K562 (cell line): ENCODE measurements around the gene PODXL2.

Experiments
- ATF1 ChIP-seq, 2 experiments: fragments of 450-650 bp in 1 of 2; IDR thresholded peaks; 2 replicates each; pipeline ENCODE4 v1.6.1; 2016; ENCODE audit warnings: missing compliant biosample characterization in 1 of 2, missing genetic modification characterization in 1 of 2
- ELF4 ChIP-seq: fragments of 450-650 bp; formaldehyde crosslinking; IDR thresholded peaks from 2 replicates; pipeline ENCODE4 v1.4.0; 2022; ENCODE audit warnings: missing genetic modification characterization
- IRF2 ChIP-seq: sonication (generic); formaldehyde crosslinking; IDR thresholded peaks from 2 replicates; pipeline ENCODE4 v1.8.1; 2022; ENCODE audit warnings: mild to moderate bottlenecking, missing genetic modification reagents
- POLR2AphosphoS5 ChIP-seq: IDR thresholded peaks from 2 replicates; pipeline ENCODE4 v1.6.1; 2011; ENCODE audit warnings: mild to moderate bottlenecking, low read depth, low read length, moderate library complexity; ENCODE audit not compliant: control insufficient read depth, insufficient read depth
- RAD51 ChIP-seq: fragments of 450-650 bp; IDR thresholded peaks from 2 replicates; pipeline ENCODE4 v1.7.1; 2016; ENCODE audit warnings: low read depth, mild to moderate bottlenecking, borderline replicate concordance
- SMARCB1 ChIP-seq: IDR thresholded peaks from 2 replicates; pipeline ENCODE4 v1.6.1; 2011; ENCODE audit warnings: improper control_type of control experiment, low read depth; ENCODE audit not compliant: insufficient read length
- YY1 ChIP-seq, 3 experiments: IDR thresholded peaks; 2 replicates each; pipeline ENCODE4 v1.6.1; 2011; ENCODE audit warnings: low read length in 2 of 3, mild to moderate bottlenecking in 2 of 3, moderate library complexity in 2 of 3, borderline replicate concordance in 1 of 3, control low read depth in 1 of 3, low read depth in 1 of 3; ENCODE audit not compliant: insufficient read depth in 3 of 3, insufficient replicate concordance in 2 of 3, control insufficient read depth in 1 of 3, insufficient read length in 1 of 3; ENCODE audit errors: extremely low read depth in 1 of 3
- ZBED1 ChIP-seq: IDR thresholded peaks from 2 replicates; pipeline ENCODE4 v1.6.1; 2014
- ZBTB1 ChIP-seq: sonication (generic); formaldehyde crosslinking; IDR thresholded peaks from 2 replicates; pipeline ENCODE4 v1.8.1; 2023; ENCODE audit warnings: missing genetic modification reagents, low read depth, mild to moderate bottlenecking, borderline replicate concordance
- ZNF143 ChIP-seq: sonication (generic); formaldehyde crosslinking; IDR thresholded peaks from 2 replicates; pipeline ENCODE4 v1.9.0; 2022; ENCODE audit warnings: mild to moderate bottlenecking, missing genetic modification reagents
- TF ChIP-seq, protein P1 (sequence below), 3 experiments: IDR thresholded peaks in 2 of 3; conservative IDR thresholded peaks in 1 of 3; 2 replicates each; pipeline ENCODE4 v1.5.1; 2011 to 2012; ENCODE audit warnings: low read length in 3 of 3, mild to moderate bottlenecking in 3 of 3, control low read depth in 2 of 3, improper control_type of control experiment in 1 of 3, inconsistent platforms in 1 of 3, low read depth in 1 of 3, mixed read lengths in 1 of 3, moderate library complexity in 1 of 3; ENCODE audit not compliant: insufficient read depth in 2 of 3
- TF ChIP-seq, protein P2 (sequence below): fragments of 450-650 bp; formaldehyde crosslinking; IDR thresholded peaks from 2 replicates; pipeline ENCODE4 v1.4.0; 2020; ENCODE audit warnings: mild to moderate bottlenecking, moderate library complexity
- TF ChIP-seq, protein P3 (sequence below): fragments of 250-450 bp; sonication (Bioruptor Pico); IDR thresholded peaks from 2 replicates; pipeline ENCODE4 v1.8.0; 2021; ENCODE audit warnings: borderline replicate concordance, mild to moderate bottlenecking, moderate library complexity; ENCODE audit not compliant: poor library complexity, severe bottlenecking
- TF ChIP-seq, protein P4 (sequence below), 2 experiments: fragments of 450-650 bp in 1 of 2; sonication (generic) in 1 of 2; formaldehyde crosslinking; conservative IDR thresholded peaks; 2 replicates each; pipeline versions ENCODE4 v1.4.0 to v1.8.1; 2020 to 2022; ENCODE audit warnings: mild to moderate bottlenecking in 1 of 2, missing genetic modification reagents in 1 of 2

DNA sequence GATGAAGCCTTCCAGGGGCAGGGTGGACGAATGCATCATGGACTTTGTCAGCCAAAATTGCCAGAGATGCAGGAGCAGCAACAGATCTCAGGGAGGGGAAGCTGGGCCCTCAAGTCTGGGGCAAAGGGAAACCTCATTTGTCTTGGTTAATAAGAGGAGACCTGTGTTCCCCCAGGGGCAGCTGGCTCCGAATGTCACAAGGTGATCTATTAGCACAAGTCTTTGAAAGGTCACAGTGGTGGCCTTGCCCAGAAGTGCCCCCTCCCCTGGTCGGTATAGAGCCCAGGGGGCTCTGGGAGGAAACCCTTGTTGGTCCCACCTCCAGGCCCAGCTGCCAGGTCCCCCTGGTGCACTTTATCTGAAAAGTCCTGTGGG, 89.9 kb downstream of the PODXL2 start:
- TF ChIP-seq ELF4 (CRISPR knock-in tag) (no peak), ZBTB1 (CRISPR knock-in tag) (no peak), YY1 (IDR thresholded peaks at IDR 0.05; ENCODE audit: borderline replicate concordance in 1 of 3, control insufficient read depth in 1 of 3, extremely low read depth in 1 of 3, insufficient read depth in 3 of 3, insufficient read length in 1 of 3, insufficient replicate concordance in 2 of 3, low read depth in 1 of 3, low read length in 2 of 3) (no peak), SMARCB1 (no peak), RAD51 (no peak), IRF2 (CRISPR knock-in tag) (no peak), ZBED1 (no peak), POLR2AphosphoS5 (no peak), ZNF143 (CRISPR knock-in tag) (no peak), ATF1 (CRISPR knock-in tag; IDR thresholded peaks at IDR 0.05) (no peak), ATF1 (tag; IDR thresholded peaks at IDR 0.05) (no peak)
- TF ChIP-seq, protein P1, sequence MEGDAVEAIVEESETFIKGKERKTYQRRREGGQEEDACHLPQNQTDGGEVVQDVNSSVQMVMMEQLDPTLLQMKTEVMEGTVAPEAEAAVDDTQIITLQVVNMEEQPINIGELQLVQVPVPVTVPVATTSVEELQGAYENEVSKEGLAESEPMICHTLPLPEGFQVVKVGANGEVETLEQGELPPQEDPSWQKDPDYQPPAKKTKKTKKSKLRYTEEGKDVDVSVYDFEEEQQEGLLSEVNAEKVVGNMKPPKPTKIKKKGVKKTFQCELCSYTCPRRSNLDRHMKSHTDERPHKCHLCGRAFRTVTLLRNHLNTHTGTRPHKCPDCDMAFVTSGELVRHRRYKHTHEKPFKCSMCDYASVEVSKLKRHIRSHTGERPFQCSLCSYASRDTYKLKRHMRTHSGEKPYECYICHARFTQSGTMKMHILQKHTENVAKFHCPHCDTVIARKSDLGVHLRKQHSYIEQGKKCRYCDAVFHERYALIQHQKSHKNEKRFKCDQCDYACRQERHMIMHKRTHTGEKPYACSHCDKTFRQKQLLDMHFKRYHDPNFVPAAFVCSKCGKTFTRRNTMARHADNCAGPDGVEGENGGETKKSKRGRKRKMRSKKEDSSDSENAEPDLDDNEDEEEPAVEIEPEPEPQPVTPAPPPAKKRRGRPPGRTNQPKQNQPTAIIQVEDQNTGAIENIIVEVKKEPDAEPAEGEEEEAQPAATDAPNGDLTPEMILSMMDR (IDR thresholded peaks at IDR 0.05 in 2 of 3, conservative IDR thresholded peaks at IDR 0.05 in 1 of 3; ENCODE audit: insufficient read depth in 2 of 3, low read depth in 1 of 3, low read length in 3 of 3) = no peak
- TF ChIP-seq, protein P2, sequence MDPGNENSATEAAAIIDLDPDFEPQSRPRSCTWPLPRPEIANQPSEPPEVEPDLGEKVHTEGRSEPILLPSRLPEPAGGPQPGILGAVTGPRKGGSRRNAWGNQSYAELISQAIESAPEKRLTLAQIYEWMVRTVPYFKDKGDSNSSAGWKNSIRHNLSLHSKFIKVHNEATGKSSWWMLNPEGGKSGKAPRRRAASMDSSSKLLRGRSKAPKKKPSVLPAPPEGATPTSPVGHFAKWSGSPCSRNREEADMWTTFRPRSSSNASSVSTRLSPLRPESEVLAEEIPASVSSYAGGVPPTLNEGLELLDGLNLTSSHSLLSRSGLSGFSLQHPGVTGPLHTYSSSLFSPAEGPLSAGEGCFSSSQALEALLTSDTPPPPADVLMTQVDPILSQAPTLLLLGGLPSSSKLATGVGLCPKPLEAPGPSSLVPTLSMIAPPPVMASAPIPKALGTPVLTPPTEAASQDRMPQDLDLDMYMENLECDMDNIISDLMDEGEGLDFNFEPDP (CRISPR knock-in tag) = no peak
- TF ChIP-seq, protein P3, sequence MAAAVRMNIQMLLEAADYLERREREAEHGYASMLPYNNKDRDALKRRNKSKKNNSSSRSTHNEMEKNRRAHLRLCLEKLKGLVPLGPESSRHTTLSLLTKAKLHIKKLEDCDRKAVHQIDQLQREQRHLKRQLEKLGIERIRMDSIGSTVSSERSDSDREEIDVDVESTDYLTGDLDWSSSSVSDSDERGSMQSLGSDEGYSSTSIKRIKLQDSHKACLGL = no peak
- TF ChIP-seq, protein P4, sequence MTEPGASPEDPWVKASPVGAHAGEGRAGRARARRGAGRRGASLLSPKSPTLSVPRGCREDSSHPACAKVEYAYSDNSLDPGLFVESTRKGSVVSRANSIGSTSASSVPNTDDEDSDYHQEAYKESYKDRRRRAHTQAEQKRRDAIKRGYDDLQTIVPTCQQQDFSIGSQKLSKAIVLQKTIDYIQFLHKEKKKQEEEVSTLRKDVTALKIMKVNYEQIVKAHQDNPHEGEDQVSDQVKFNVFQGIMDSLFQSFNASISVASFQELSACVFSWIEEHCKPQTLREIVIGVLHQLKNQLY (CRISPR knock-in tag; conservative IDR thresholded peaks at IDR 0.05) = no peak
